GM19240 (cell line): ENCODE measurements around the gene NUP98.

ENCODE experiments used
- DNase-seq: peaks from one replicate; pipeline ENCODE4 v3.0.0; 2011; ENCODE audit warnings: low spot score; ENCODE audit not compliant: insufficient read length

NUP98 gene

GRCh38 chr11:3737386-3737933 lies 59.9 kb downstream of the NUP98 start:
- no peak for DNase-seq

- DNase-seq, result no peak
Observed at GRCh38 chr11:3736816-3737215, 60.5 kb downstream of the NUP98 start.

GRCh38 chr11:3735827-3736226 lies 61.5 kb downstream of the NUP98 start:
- DNase-seq, result no peak

- no peak for DNase-seq
Observed at GRCh38 chr11:3732671-3733436, 64.5 kb downstream of the NUP98 start.

GRCh38 chr11:3723014-3723708 lies 74.2 kb downstream of the NUP98 start:
- DNase-seq, result no peak

GRCh38 chr11:3722100-3722499 lies 75.3 kb downstream of the NUP98 start:
- DNase-seq, result no peak

- no peak for DNase-seq
Observed at GRCh38 chr11:3720997-3721396, 76.4 kb downstream of the NUP98 start.

- no peak for DNase-seq
Observed at GRCh38 chr11:3712274-3712673, 85.1 kb downstream of the NUP98 start.

GRCh38 chr11:3710485-3711259 lies 86.7 kb downstream of the NUP98 start:
- no peak for DNase-seq

- no peak for DNase-seq
Observed at GRCh38 chr11:3709977-3710376, 87.4 kb downstream of the NUP98 start.

- no peak for DNase-seq
Observed at GRCh38 chr11:3707176-3707575, 90.2 kb downstream of the NUP98 start.

- no peak for DNase-seq
Observed at GRCh38 chr11:3703383-3703782, 94.0 kb downstream of the NUP98 start.

GRCh38 chr11:3700910-3701309 lies 96.4 kb downstream of the NUP98 start:
- DNase-seq, result no peak

GRCh38 chr11:3700410-3700809 lies 96.9 kb downstream of the NUP98 start:
- DNase-seq, result no peak

GRCh38 chr11:3686751-3687150 lies 110.6 kb downstream of the NUP98 start:
- no peak for DNase-seq

GRCh38 chr11:3685923-3686322 lies 111.4 kb downstream of the NUP98 start:
- no peak for DNase-seq

GRCh38 chr11:3684819-3685172 lies 112.6 kb downstream of the NUP98 start:
- DNase-seq, result no peak

- no peak for DNase-seq
Observed at GRCh38 chr11:3684129-3684818, 113.1 kb downstream of the NUP98 start.

GRCh38 chr11:3683039-3683438 lies 114.3 kb downstream of the NUP98 start:
- no peak for DNase-seq

GRCh38 chr11:3679077-3679476 lies 118.3 kb downstream of the NUP98 start:
- DNase-seq, result no peak

- no peak for DNase-seq
Observed at GRCh38 chr11:3675971-3676370, 121.4 kb downstream of the NUP98 start.
